Ishikawa (cell line): Measurements from ENCODE around the gene TMEM266.

Source experiments
- CEBPB ChIP-seq: IDR thresholded peaks from 2 replicates; pipeline ENCODE4 v1.6.1; 2012
- CREB1 ChIP-seq: IDR thresholded peaks from 2 replicates; pipeline ENCODE4 v1.6.1; 2012; ENCODE audit warnings: low read depth
- FOXM1 ChIP-seq: IDR thresholded peaks from 2 replicates; pipeline ENCODE4 v1.6.1; 2012; ENCODE audit warnings: low read depth, borderline replicate concordance
- NFIC ChIP-seq: IDR thresholded peaks from 2 replicates; pipeline ENCODE4 v1.6.1; 2012
- RAD21 ChIP-seq: IDR thresholded peaks from 2 replicates; pipeline ENCODE4 v1.6.1; 2012; ENCODE audit warnings: low read depth
- TEAD4 ChIP-seq: IDR thresholded peaks from 2 replicates; pipeline ENCODE4 v1.6.1; 2012
- YY1 ChIP-seq: IDR thresholded peaks from 2 replicates; pipeline ENCODE4 v1.6.1; 2012; ENCODE audit warnings: low read depth
- TF ChIP-seq, protein P1 (sequence below): IDR thresholded peaks from 2 replicates; pipeline ENCODE4 v1.6.1; 2012
- TF ChIP-seq, protein P2 (sequence below): IDR thresholded peaks from 2 replicates; pipeline ENCODE4 v1.6.1; 2012

DNA sequence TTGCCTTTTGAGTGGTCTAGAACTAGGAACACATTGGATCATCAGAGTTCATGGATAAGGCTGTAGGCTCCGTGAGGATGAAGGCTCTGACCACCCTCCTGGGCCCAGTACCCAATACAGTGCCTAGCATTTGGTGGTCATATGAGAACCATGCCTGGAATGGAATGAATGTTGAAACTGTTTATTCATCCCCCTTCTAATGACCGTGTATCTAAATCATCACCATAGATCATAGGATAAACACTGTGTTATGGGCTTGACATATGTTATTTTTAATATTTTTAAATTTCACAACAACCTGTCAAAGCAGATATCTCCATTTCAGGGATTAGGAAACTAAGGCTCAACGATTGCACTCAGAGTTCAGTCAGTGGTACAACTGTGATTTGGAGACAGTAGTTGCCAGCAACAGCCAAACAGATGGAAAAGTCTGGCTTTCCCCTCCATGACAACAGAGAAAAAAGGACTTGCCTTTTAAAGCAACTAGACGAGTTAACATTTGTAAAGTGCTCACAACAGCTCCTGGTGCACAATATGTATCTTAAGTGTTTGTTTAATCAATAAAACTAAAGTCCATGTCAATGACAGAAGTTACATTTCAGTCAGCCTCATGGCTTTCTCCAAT, 89.6 kb downstream of the TMEM266 start:
- no peak for TF ChIP-seq RAD21
- TF ChIP-seq, protein P1, sequence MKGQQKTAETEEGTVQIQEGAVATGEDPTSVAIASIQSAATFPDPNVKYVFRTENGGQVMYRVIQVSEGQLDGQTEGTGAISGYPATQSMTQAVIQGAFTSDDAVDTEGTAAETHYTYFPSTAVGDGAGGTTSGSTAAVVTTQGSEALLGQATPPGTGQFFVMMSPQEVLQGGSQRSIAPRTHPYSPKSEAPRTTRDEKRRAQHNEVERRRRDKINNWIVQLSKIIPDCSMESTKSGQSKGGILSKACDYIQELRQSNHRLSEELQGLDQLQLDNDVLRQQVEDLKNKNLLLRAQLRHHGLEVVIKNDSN, result no peak
- no peak for TF ChIP-seq YY1
- no peak for TF ChIP-seq NFIC
- TF ChIP-seq, protein P2, sequence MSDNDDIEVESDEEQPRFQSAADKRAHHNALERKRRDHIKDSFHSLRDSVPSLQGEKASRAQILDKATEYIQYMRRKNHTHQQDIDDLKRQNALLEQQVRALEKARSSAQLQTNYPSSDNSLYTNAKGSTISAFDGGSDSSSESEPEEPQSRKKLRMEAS, result no peak
- no peak for TF ChIP-seq TEAD4
- TF ChIP-seq CREB1, result no peak
- no peak for TF ChIP-seq CEBPB
- no peak for TF ChIP-seq FOXM1
